Measurements from ENCODE around the gene SPECC1L. TPM values are rescaled to one million over a fixed set of nuclear protein-coding genes. Genes with fewer than 3 reads are reported as not detected.
"Not testable (repeated sequence)": the region's sequence is repeated elsewhere in the genome, so short reads cannot be mapped to it uniquely, and the experiment has no call there.

Gene SPECC1L
- total RNA-seq, 1 donor from 2014 or later, result 65.7 TPM

GRCh38 chr22:24287212-24287611 is 16.6 kb downstream of the SPECC1L start:
- DNase-seq (ENCODE audit: low spot score), result not testable (repeated sequence)

DNA sequence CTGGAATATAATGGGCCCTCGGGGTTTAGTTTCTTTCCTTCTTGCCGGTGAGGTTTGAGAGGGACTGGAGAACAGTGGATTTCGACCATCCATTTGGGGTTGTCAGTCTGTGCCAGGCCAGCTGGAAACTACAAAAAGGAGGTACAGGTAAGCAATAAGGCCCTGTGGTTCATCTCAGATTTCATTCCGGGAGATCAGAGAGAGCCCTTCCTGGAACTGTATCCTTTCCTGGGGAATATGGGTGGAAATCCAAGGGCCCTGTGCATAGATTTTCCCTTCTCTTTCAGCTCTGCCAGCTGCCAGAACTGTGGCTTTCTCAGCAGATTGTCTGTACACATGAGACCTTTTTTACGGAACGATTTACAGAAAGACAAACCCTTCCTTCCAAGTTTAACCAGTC is 17.2 kb downstream of the SPECC1L start:
- DNase-seq (ENCODE audit: low spot score), result not testable (repeated sequence)

GRCh38 chr22:24289114-24289513 is 18.5 kb downstream of the SPECC1L start:
- DNase-seq (ENCODE audit: low spot score), result no peak

- DNase-seq (ENCODE audit: low spot score), result no peak
Measured at GRCh38 chr22:24289741-24290163, 19.1 kb downstream of the SPECC1L start.

GRCh38 chr22:24290459-24290858 is 19.8 kb downstream of the SPECC1L start:
- no peak for DNase-seq (ENCODE audit: low spot score)

GRCh38 chr22:24291515-24292201 is 21.0 kb downstream of the SPECC1L start:
- no peak for DNase-seq (ENCODE audit: low spot score)

GRCh38 chr22:24292202-24292830 is 21.7 kb downstream of the SPECC1L start:
- DNase-seq (ENCODE audit: low spot score), result not testable (repeated sequence)

GRCh38 chr22:24294913-24295312 is 24.3 kb downstream of the SPECC1L start:
- DNase-seq (ENCODE audit: low spot score), result not testable (repeated sequence)

DNA sequence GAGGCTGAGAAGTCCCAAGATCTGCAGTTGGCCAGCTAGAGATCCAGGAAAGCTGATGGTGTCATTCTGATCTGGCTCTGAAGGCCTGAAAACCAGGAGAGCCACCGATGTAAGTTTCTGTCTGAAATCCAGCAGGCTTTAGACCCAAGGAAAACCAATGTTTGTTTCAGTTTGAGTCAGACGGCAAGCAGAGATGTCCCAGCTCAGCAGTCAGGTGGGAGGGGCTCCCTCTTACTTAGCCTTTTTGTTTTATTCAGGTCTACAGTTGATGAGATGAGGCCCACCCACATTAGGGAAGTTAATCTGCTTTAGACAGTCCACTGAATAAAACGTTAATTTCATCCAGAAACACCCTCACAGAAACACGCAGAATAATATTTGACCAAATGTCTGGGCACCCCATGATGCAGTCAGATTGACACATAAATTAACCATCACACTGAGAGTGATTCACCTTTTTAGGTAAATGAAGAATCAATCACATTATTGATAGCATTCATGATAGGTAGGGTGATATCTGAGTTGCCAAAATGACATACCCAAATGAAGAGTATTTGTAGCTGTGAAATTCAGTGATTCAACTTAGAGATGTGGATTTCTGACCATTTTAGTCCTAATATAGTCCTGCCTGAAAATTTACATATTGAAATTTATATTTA is 28.0 kb downstream of the SPECC1L start:
- not testable (repeated sequence) for DNase-seq (ENCODE audit: low spot score)

GRCh38 chr22:24300522-24300921 is 29.9 kb downstream of the SPECC1L start:
- DNase-seq (ENCODE audit: low spot score), result not testable (repeated sequence)

GRCh38 chr22:24302591-24302990 is 32.0 kb downstream of the SPECC1L start:
- no peak for DNase-seq (ENCODE audit: low spot score)

GRCh38 chr22:24303007-24303406 is 32.4 kb downstream of the SPECC1L start:
- no peak for DNase-seq (ENCODE audit: low spot score)

DNA sequence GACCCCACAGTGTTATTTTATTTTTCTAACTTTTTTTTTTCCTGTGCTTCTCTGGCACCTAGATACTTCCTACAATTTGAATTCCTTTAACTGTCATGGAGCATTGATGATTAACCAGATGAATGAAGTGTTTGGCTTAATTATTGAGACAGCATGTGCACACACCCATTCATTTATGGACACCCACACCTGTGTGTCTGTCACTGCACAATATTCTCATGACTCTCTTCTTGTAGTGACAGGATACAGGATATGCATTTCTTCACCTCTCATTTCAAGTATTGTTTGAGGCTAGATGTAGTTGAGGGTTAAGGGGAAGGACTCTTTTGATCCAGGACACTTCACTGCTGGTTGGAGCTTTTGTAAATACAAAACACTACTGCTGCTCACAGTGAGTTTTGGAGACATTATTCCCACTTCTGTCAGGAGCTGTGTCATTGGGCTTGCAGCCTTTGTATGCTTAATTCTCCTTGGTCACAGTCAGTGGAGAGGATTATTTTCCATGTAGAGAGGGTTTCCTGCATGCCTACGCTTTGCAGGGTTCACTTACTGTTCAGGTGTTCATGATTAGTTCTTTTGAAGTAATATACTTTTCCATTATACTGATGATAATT is 33.5 kb downstream of the SPECC1L start:
- no peak for DNase-seq (ENCODE audit: low spot score)

- DNase-seq (ENCODE audit: low spot score), result no peak
Measured at GRCh38 chr22:24305260-24305692, 34.6 kb downstream of the SPECC1L start.

DNA sequence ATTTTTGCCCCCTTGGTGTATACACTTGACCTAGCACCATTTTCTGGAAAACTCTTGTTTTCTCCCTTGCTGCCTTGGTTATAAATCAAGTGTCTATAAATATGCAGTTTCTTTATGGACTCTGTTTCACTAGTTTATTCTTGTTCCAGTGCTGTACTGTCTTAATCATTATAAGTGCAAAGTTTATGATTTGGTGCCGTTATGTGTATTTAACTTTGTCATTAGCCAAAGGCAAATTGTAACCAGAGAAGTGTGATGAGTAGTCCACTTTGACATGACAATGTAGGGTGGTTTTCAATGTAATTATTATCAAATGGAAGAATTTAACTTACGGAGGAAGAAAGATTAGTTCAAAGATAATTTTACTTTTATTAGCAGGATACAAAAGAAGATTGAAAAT is 40.3 kb downstream of the SPECC1L start:
- DNase-seq (ENCODE audit: low spot score), result no peak

GRCh38 chr22:24315367-24315966 is 44.8 kb downstream of the SPECC1L start:
- DNase-seq (ENCODE audit: low spot score), result no peak

- DNase-seq (ENCODE audit: low spot score), result not testable (repeated sequence)
Measured at GRCh38 chr22:24316264-24316663, 45.6 kb downstream of the SPECC1L start.

DNA sequence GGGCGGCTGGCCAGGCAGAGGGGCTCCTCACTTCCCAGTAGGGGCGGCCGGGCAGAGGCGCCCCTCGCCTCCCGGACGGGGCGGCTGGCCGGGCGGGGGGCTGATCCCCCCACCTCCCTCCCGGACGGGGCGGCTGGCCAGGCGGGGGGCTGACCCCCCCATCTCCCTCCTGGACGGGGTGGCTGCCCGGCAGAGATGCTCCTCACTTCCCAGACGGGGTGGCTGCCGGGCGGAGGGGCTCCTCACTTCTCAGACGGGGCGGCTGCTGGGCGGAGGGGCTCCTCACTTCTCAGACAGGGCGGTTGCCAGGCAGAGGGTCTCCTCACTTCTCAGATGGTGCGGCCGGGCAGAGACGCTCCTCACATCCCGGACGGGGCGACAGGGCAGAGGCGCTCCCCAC is 46.9 kb downstream of the SPECC1L start:
- DNase-seq (ENCODE audit: low spot score), result not testable (repeated sequence)

DNA sequence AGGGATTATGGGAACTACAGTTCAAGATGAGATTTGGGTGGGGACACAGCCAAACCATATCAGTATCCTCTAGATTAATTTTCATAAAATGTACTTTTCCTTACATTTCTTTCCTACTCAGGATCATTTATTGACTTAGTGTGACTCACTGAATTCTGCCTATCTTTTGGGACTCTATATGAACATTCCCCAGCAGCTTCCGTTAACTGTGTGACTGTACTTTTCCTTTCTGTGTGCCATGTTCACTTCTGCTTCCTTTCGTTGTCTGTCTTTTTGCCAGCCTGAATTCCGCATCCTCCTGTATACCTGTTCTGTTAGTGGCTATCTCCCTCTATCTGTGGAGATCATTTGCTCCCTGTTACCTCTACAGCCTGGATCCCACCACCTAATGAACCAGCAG is 48.8 kb downstream of the SPECC1L start:
- no peak for DNase-seq (ENCODE audit: low spot score)

DNA sequence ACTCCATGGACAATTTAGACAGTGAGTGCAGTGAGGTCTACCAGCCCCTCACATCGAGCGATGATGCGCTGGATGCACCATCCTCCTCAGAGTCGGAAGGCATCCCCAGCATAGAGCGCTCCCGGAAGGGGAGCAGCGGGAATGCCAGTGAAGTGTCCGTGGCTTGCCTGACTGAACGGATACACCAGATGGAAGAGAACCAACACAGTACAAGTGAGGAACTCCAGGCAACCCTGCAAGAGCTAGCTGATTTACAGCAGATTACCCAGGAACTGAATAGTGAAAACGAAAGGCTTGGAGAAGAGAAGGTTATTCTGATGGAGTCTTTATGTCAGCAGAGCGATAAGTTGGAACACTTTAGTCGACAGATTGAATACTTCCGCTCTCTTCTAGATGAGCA is 51.4 kb downstream of the SPECC1L start:
- no peak for DNase-seq (ENCODE audit: low spot score)

- DNase-seq (ENCODE audit: low spot score), result no peak
Measured at GRCh38 chr22:24322522-24322921, 51.9 kb downstream of the SPECC1L start.

- DNase-seq (ENCODE audit: low spot score), result no peak
Measured at GRCh38 chr22:24323233-24323632, 52.6 kb downstream of the SPECC1L start.

Measured in mucosa of gallbladder (tissue), 1 donor.